SK-N-SH treated with all-trans-retinoic acid at 6 μM for 48 hours (cell line): Measurements from ENCODE around the gene ZNF692.

ENCODE experiments used
- ATAC-seq: fragments of 200-7000 bp; cut with Tn5 transposase; 3 replicates; pipeline ENCODE4 v1.9.1; 2020; ENCODE audit warnings: mild to moderate bottlenecking, moderate library complexity
- ARNTL ChIP-seq: fragments of 450-650 bp; formaldehyde crosslinking; IDR thresholded peaks from 2 replicates; pipeline ENCODE4 v1.5.0; 2020; ENCODE audit warnings: low read depth, mild to moderate bottlenecking, moderate library complexity, borderline replicate concordance
- BACH2 ChIP-seq: fragments of 250-450 bp; sonication (Bioruptor Pico); IDR thresholded peaks from 2 replicates; pipeline ENCODE4 v1.9.0; 2021; ENCODE audit warnings: mild to moderate bottlenecking, borderline replicate concordance
- CSDC2 ChIP-seq: fragments of 250-450 bp; sonication (Bioruptor Pico); IDR thresholded peaks from 2 replicates; pipeline ENCODE4 v1.5.0; 2020; ENCODE audit warnings: mild to moderate bottlenecking, moderate library complexity
- ESRRG ChIP-seq: fragments of 250-450 bp; sonication (Bioruptor Pico); IDR thresholded peaks from 2 replicates; pipeline ENCODE4 v1.6.1; 2021; ENCODE audit warnings: mild to moderate bottlenecking
- GLIS3 ChIP-seq: fragments of 250-450 bp; sonication (Bioruptor Pico); IDR thresholded peaks from 2 replicates; pipeline ENCODE4 v1.5.0; 2020; ENCODE audit warnings: mild to moderate bottlenecking, moderate library complexity
- OSR1 ChIP-seq: fragments of 250-450 bp; sonication (Bioruptor Pico); IDR thresholded peaks from 2 replicates; pipeline ENCODE4 v1.8.0; 2022; ENCODE audit warnings: moderate library complexity, mild to moderate bottlenecking, inconsistent platforms
- PATZ1 ChIP-seq: fragments of 250-450 bp; sonication (Bioruptor Pico); IDR thresholded peaks from 2 replicates; pipeline ENCODE4 v1.8.0; 2020; ENCODE audit warnings: mild to moderate bottlenecking, moderate library complexity, borderline replicate concordance
- PPARA ChIP-seq: fragments of 250-450 bp; sonication (Bioruptor Pico); IDR thresholded peaks from 2 replicates; pipeline ENCODE4 v1.5.0; 2020; ENCODE audit warnings: mild to moderate bottlenecking, borderline replicate concordance
- RARB ChIP-seq: fragments of 250-450 bp; sonication (Bioruptor Pico); IDR thresholded peaks from 2 replicates; pipeline ENCODE4 v1.8.0; 2021; ENCODE audit warnings: mild to moderate bottlenecking, moderate library complexity
- SNAI2 ChIP-seq: fragments of 250-450 bp; sonication (Bioruptor Pico); IDR thresholded peaks from 2 replicates; pipeline ENCODE4 v1.5.0; 2020; ENCODE audit warnings: mild to moderate bottlenecking, moderate library complexity
- TCF4 ChIP-seq: fragments of 250-450 bp; sonication (Bioruptor Pico); IDR thresholded peaks from 2 replicates; pipeline ENCODE4 v1.8.0; 2021; ENCODE audit warnings: mild to moderate bottlenecking, moderate library complexity, borderline replicate concordance
- TOX ChIP-seq: fragments of 250-450 bp; sonication (Bioruptor Pico); IDR thresholded peaks from 2 replicates; pipeline ENCODE4 v1.8.0; 2021; ENCODE audit warnings: mild to moderate bottlenecking, moderate library complexity, borderline replicate concordance
- ZC3H10 ChIP-seq: fragments of 250-450 bp; sonication (Bioruptor Pico); IDR thresholded peaks from 2 replicates; pipeline ENCODE4 v1.5.1; 2021; ENCODE audit warnings: mild to moderate bottlenecking, moderate library complexity
- ZFP3 ChIP-seq: fragments of 250-450 bp; sonication (Bioruptor Pico); IDR thresholded peaks from 2 replicates; pipeline ENCODE4 v1.5.0; 2020; ENCODE audit warnings: mild to moderate bottlenecking, moderate library complexity
- ZFP30 ChIP-seq: fragments of 450-650 bp; formaldehyde crosslinking; IDR thresholded peaks from 2 replicates; pipeline ENCODE4 v1.5.0; 2022; ENCODE audit warnings: mild to moderate bottlenecking, moderate library complexity
- ZNF565 ChIP-seq: fragments of 450-650 bp; formaldehyde crosslinking; conservative IDR thresholded peaks from 2 replicates; pipeline ENCODE4 v1.5.0; 2020; ENCODE audit warnings: low read depth, mild to moderate bottlenecking, moderate library complexity
- ZNF70 ChIP-seq: fragments of 450-650 bp; formaldehyde crosslinking; IDR thresholded peaks from 2 replicates; pipeline ENCODE4 v1.5.0; 2020; ENCODE audit warnings: mild to moderate bottlenecking, moderate library complexity
- ZNF8 ChIP-seq: fragments of 450-650 bp; formaldehyde crosslinking; IDR thresholded peaks from 2 replicates; pipeline ENCODE4 v1.5.0; 2020; ENCODE audit warnings: mild to moderate bottlenecking, moderate library complexity
- TF ChIP-seq, protein P1 (sequence below): fragments of 250-450 bp; sonication (Bioruptor Pico); IDR thresholded peaks from 2 replicates; pipeline ENCODE4 v1.5.1; 2020; ENCODE audit warnings: low read depth, mild to moderate bottlenecking, moderate library complexity
- TF ChIP-seq, protein P2 (sequence below): fragments of 250-450 bp; sonication (Bioruptor Pico); IDR thresholded peaks from 2 replicates; pipeline ENCODE4 v1.8.0; 2021; ENCODE audit warnings: low read depth, mild to moderate bottlenecking, moderate library complexity, borderline replicate concordance
- TF ChIP-seq, protein P3 (sequence below): fragments of 250-450 bp; sonication (Bioruptor Pico); IDR thresholded peaks from 2 replicates; pipeline ENCODE4 v1.5.0; 2020; ENCODE audit warnings: mild to moderate bottlenecking, moderate library complexity
- TF ChIP-seq, protein P4 (sequence below): fragments of 250-450 bp; sonication (Bioruptor Pico); IDR thresholded peaks from 2 replicates; pipeline ENCODE4 v1.5.1; 2021; ENCODE audit warnings: mild to moderate bottlenecking, moderate library complexity

ZNF692 gene

GRCh38 chr1:248849637-248850036 lies 9.2 kb downstream of the ZNF692 start (continued):
- TF ChIP-seq ZNF565 (CRISPR knock-in tag): no peak
- no peak for TF ChIP-seq ZFP30
- TF ChIP-seq ESRRG: no peak

GRCh38 chr1:248849152-248849551 lies 9.7 kb downstream of the ZNF692 start:
- ATAC-seq: no peak
- no peak for TF ChIP-seq ZFP30
- TF ChIP-seq PATZ1: no peak
- TF ChIP-seq, protein P1, sequence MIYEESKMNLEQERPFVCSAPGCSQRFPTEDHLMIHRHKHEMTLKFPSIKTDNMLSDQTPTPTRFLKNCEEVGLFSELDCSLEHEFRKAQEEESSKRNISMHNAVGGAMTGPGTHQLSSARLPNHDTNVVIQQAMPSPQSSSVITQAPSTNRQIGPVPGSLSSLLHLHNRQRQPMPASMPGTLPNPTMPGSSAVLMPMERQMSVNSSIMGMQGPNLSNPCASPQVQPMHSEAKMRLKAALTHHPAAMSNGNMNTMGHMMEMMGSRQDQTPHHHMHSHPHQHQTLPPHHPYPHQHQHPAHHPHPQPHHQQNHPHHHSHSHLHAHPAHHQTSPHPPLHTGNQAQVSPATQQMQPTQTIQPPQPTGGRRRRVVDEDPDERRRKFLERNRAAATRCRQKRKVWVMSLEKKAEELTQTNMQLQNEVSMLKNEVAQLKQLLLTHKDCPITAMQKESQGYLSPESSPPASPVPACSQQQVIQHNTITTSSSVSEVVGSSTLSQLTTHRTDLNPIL (CRISPR knock-in tag): no peak
- TF ChIP-seq SNAI2 (CRISPR knock-in tag): no peak
- TF ChIP-seq BACH2 (CRISPR knock-in tag): no peak
- no peak for TF ChIP-seq ZNF565 (CRISPR knock-in tag)
- no peak for TF ChIP-seq TOX (CRISPR knock-in tag)
- no peak for TF ChIP-seq OSR1 (CRISPR knock-in tag)
- no peak for TF ChIP-seq RARB (CRISPR knock-in tag)
- TF ChIP-seq ARNTL (CRISPR knock-in tag): no peak
- TF ChIP-seq, all 23 proteins: peak for 0

DNA sequence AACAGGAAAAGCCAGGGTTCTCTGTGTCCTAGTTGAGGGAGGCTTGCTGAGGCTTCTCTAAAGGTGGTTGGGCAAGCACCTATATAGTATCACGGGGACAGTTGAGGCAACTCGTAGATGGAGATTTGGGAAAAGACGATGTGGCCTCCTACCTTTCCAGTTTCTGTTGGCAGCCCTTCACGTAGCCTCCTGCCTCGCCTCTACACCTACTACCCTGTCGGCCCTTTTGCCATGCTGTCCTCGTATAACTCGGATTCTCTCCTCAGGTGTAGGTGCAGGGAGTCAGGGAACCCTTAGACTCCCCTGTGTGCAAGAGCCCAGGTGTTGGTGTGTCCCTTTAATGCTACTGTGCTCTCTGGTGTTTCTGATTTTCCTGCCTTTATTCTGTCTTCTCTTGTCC lies 10.3 kb downstream of the ZNF692 start:
- no peak for TF ChIP-seq ESRRG
- TF ChIP-seq, protein P2, sequence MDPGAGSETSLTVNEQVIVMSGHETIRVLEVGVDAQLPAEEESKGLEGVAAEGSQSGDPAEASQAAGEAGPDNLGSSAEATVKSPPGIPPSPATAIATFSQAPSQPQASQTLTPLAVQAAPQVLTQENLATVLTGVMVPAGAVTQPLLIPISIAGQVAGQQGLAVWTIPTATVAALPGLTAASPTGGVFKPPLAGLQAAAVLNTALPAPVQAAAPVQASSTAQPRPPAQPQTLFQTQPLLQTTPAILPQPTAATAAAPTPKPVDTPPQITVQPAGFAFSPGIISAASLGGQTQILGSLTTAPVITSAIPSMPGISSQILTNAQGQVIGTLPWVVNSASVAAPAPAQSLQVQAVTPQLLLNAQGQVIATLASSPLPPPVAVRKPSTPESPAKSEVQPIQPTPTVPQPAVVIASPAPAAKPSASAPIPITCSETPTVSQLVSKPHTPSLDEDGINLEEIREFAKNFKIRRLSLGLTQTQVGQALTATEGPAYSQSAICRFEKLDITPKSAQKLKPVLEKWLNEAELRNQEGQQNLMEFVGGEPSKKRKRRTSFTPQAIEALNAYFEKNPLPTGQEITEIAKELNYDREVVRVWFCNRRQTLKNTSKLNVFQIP: no peak
- TF ChIP-seq, protein P3, sequence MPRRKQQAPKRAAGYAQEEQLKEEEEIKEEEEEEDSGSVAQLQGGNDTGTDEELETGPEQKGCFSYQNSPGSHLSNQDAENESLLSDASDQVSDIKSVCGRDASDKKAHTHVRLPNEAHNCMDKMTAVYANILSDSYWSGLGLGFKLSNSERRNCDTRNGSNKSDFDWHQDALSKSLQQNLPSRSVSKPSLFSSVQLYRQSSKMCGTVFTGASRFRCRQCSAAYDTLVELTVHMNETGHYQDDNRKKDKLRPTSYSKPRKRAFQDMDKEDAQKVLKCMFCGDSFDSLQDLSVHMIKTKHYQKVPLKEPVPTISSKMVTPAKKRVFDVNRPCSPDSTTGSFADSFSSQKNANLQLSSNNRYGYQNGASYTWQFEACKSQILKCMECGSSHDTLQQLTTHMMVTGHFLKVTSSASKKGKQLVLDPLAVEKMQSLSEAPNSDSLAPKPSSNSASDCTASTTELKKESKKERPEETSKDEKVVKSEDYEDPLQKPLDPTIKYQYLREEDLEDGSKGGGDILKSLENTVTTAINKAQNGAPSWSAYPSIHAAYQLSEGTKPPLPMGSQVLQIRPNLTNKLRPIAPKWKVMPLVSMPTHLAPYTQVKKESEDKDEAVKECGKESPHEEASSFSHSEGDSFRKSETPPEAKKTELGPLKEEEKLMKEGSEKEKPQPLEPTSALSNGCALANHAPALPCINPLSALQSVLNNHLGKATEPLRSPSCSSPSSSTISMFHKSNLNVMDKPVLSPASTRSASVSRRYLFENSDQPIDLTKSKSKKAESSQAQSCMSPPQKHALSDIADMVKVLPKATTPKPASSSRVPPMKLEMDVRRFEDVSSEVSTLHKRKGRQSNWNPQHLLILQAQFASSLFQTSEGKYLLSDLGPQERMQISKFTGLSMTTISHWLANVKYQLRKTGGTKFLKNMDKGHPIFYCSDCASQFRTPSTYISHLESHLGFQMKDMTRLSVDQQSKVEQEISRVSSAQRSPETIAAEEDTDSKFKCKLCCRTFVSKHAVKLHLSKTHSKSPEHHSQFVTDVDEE (CRISPR knock-in tag): no peak
- TF ChIP-seq PATZ1: no peak
- no peak for TF ChIP-seq PPARA (CRISPR knock-in tag)
- no peak for TF ChIP-seq ZNF8
- TF ChIP-seq ARNTL (CRISPR knock-in tag): no peak
- no peak for TF ChIP-seq ZC3H10
- TF ChIP-seq CSDC2 (CRISPR knock-in tag): no peak
- no peak for TF ChIP-seq ZFP30
- TF ChIP-seq, protein P1 (CRISPR knock-in tag): no peak
- TF ChIP-seq GLIS3 (CRISPR knock-in tag): no peak
- no peak for TF ChIP-seq ZNF565 (CRISPR knock-in tag)
- TF ChIP-seq ZNF70: no peak
- TF ChIP-seq, protein P4, sequence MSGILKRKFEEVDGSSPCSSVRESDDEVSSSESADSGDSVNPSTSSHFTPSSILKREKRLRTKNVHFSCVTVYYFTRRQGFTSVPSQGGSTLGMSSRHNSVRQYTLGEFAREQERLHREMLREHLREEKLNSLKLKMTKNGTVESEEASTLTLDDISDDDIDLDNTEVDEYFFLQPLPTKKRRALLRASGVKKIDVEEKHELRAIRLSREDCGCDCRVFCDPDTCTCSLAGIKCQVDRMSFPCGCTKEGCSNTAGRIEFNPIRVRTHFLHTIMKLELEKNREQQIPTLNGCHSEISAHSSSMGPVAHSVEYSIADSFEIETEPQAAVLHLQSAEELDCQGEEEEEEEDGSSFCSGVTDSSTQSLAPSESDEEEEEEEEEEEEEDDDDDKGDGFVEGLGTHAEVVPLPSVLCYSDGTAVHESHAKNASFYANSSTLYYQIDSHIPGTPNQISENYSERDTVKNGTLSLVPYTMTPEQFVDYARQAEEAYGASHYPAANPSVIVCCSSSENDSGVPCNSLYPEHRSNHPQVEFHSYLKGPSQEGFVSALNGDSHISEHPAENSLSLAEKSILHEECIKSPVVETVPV (CRISPR knock-in tag): no peak
- TF ChIP-seq SNAI2 (CRISPR knock-in tag): no peak
- TF ChIP-seq RARB (CRISPR knock-in tag): no peak
- no peak for TF ChIP-seq ZFP3
- TF ChIP-seq OSR1 (CRISPR knock-in tag): no peak
- no peak for TF ChIP-seq TCF4
- TF ChIP-seq, all 23 proteins: peak for 0
- no peak for ATAC-seq
